GM12878 (cell line): ENCODE data around the gene CHAMP1. TPM values are rescaled to one million over a fixed set of nuclear protein-coding genes. Genes with fewer than 3 reads are reported as not detected.

Experiments
- ASH2L ChIP-seq: fragments of 300-600, 200-600 bp; sonication (generic); IDR thresholded peaks from 2 replicates; pipeline ENCODE4 v1.6.1; 2017; ENCODE audit warnings: low read depth, mild to moderate bottlenecking, borderline replicate concordance
- CTCF ChIP-seq, 3 experiments: IDR thresholded peaks in 2 of 3; conservative IDR thresholded peaks in 1 of 3; 2 replicates each; pipeline ENCODE4 v1.5.1; 2011; ENCODE audit warnings: low read depth in 3 of 3, low read length in 3 of 3, mild to moderate bottlenecking in 3 of 3, control low read depth in 2 of 3, moderate library complexity in 2 of 3, inconsistent platforms in 1 of 3, mixed read lengths in 1 of 3; ENCODE audit not compliant: control insufficient read depth in 2 of 3, insufficient read depth in 1 of 3; ENCODE audit errors: extremely low read depth in 1 of 3
- EGR1 ChIP-seq, 2 experiments: IDR thresholded peaks; 1 replicate in 1 of 2; 2 replicates in 1 of 2; pipeline ENCODE4 v1.6.1; 2011 to 2012; ENCODE audit warnings: low read depth in 2 of 2, low read length in 2 of 2, borderline replicate concordance in 1 of 2, mild to moderate bottlenecking in 1 of 2, moderate library complexity in 1 of 2
- FOS ChIP-seq: IDR thresholded peaks from 3 replicates; pipeline ENCODE4 v1.6.1; 2011; ENCODE audit warnings: borderline replicate concordance; ENCODE audit not compliant: insufficient read length; ENCODE audit errors: extremely low read depth
- FOXM1 ChIP-seq: IDR thresholded peaks from 2 replicates; pipeline ENCODE4 v1.6.1; 2012; ENCODE audit warnings: low read depth, mild to moderate bottlenecking, inconsistent platforms, low read length, moderate library complexity
- HDAC6 ChIP-seq: fragments of 200-600 bp; sonication (generic); IDR thresholded peaks from one replicate; pipeline ENCODE4 v1.8.0; 2017; ENCODE audit warnings: antibody characterized with exemption; ENCODE audit not compliant: unreplicated experiment
- NRF1 ChIP-seq: conservative IDR thresholded peaks from 2 replicates; pipeline ENCODE4 v1.6.1; 2011; ENCODE audit warnings: mild to moderate bottlenecking, low read depth, low read length, improper control_type of control experiment
- PAX8 ChIP-seq: fragments of 450-650 bp; IDR thresholded peaks from 2 replicates; pipeline ENCODE4 v1.6.1; 2017; ENCODE audit warnings: mild to moderate bottlenecking, moderate library complexity
- RELA ChIP-seq: fragments of 450-650 bp; IDR thresholded peaks from 2 replicates; pipeline ENCODE4 v1.8.0; 2014; ENCODE audit warnings: borderline replicate concordance; ENCODE audit not compliant: partially characterized antibody
- REST ChIP-seq: IDR thresholded peaks from 2 replicates; pipeline ENCODE4 v1.6.1; 2012; ENCODE audit warnings: mild to moderate bottlenecking, low read depth, low read length
- SIX5 ChIP-seq: IDR thresholded peaks from 2 replicates; pipeline ENCODE4 v1.6.1; 2011; ENCODE audit warnings: mild to moderate bottlenecking, low read depth, low read length, moderate library complexity; ENCODE audit not compliant: severe bottlenecking
- SRF ChIP-seq, 2 experiments: IDR thresholded peaks; 2 replicates each; pipeline ENCODE4 v1.6.1; 2011; ENCODE audit warnings: low read depth in 2 of 2, low read length in 2 of 2, mild to moderate bottlenecking in 1 of 2, moderate library complexity in 1 of 2
- SUPT20H ChIP-seq: IDR thresholded peaks from 2 replicates; pipeline ENCODE4 v1.6.1; 2011; ENCODE audit warnings: low read depth, mild to moderate bottlenecking, low read length, moderate library complexity, borderline replicate concordance; ENCODE audit not compliant: control insufficient read depth
- ZNF592 ChIP-seq: fragments of 450-650 bp; IDR thresholded peaks from 2 replicates; pipeline ENCODE4 v1.6.1; 2017; ENCODE audit warnings: mild to moderate bottlenecking, moderate library complexity
- ZZZ3 ChIP-seq: IDR thresholded peaks from 2 replicates; pipeline ENCODE4 v1.6.1; 2011; ENCODE audit warnings: low read depth; ENCODE audit not compliant: control insufficient read depth, insufficient read length
- polyA plus RNA-seq, 11 experiments: library from polyadenylated mRNA; depleted of rRNA in 4 of 11; unstranded in 6 of 11; stranded (reverse) in 5 of 11; fragments of >200 nt; fragmentation: Nextera tagmentation in 4 of 11; fragmentation: Illumina TruSeq in 1 of 11; extraction: Ambion mirVana in 4 of 11; extraction: Trizol in 1 of 11; gene quantifications; 1 replicate in 1 of 11; 2 replicates in 10 of 11; pipeline versions ENCODE4 v1.2.1 to v1.2.3, GENCODE V29; 2011 to 2016; ENCODE audit warnings: inconsistent platforms in 2 of 11, missing spikeins in 2 of 11, low read depth in 1 of 11
- total RNA-seq, 4 experiments: library from RNA; depleted of rRNA in 3 of 4; stranded (reverse); fragments of >200 nt in 3 of 4; fragmentation: Illumina TruSeq in 1 of 4; extraction: Trizol in 1 of 4; gene quantifications; 2 replicates each; pipeline versions ENCODE4 v1.2.1 to v1.2.3, GENCODE V29; 2013 to 2021

Gene CHAMP1
- total and polyA plus RNA-seq, 10 of the 15 experiments (the other 5 are each of a cell fraction or from before 2014, with no cell fraction given), result 1.1 to 54.8 (median 23.9) TPM

GRCh38 chr13:114314074-114314912 is at the start of gene CHAMP1 (continued):
- no peak for TF ChIP-seq REST
- TF ChIP-seq FOXM1, result no peak
- TF ChIP-seq SRF (IDR thresholded peaks at IDR 0.05; ENCODE audit: low read depth in 2 of 2, low read length in 2 of 2), result 0 out of 4 replicates have a peak, but pooled peaks of 1 of the 2 experiments have one; percentile 54
- TF ChIP-seq CTCF (IDR thresholded peaks at IDR 0.05 in 2 of 3, conservative IDR thresholded peaks at IDR 0.05 in 1 of 3; ENCODE audit: control insufficient read depth in 2 of 3, extremely low read depth in 1 of 3, insufficient read depth in 1 of 3, low read depth in 3 of 3, low read length in 3 of 3), result peak in 1 of 3 experiments; percentile 12; a peak in 1 of 6 replicates
- TF ChIP-seq HDAC6, result no peak
- TF ChIP-seq PAX8, result no peak
- no peak for TF ChIP-seq SIX5
- TF ChIP-seq ZZZ3, result no peak
- peak; percentile 57 to 99 for TF ChIP-seq EGR1 (IDR thresholded peaks at IDR 0.05; ENCODE audit: borderline replicate concordance in 1 of 2, low read depth in 2 of 2, low read length in 2 of 2)
- no peak for TF ChIP-seq SUPT20H
- peak; percentile 21; the same call in 1 of the 2 replicates for TF ChIP-seq ZNF592
- TF ChIP-seq RELA, result no peak
- TF ChIP-seq NRF1, result no peak
- no peak for TF ChIP-seq FOS
- TF ChIP-seq ASH2L, result peak; percentile 56
